HG03575 (cell line): ENCODE measurements around the gene TCIRG1.

Experiments
- ATAC-seq: cut with Tn5 transposase; IDR thresholded peaks from one replicate; pipeline ENCODE4 v1.9.1; 2021; ENCODE audit not compliant: unreplicated experiment, insufficient number of reproducible peaks, low FRiP score; ENCODE audit errors: extremely low read depth

The TCIRG1 gene

GRCh38 chr11:68032997-68033707 lies 5.7 kb upstream of the TCIRG1 start:
- ATAC-seq = no peak

DNA sequence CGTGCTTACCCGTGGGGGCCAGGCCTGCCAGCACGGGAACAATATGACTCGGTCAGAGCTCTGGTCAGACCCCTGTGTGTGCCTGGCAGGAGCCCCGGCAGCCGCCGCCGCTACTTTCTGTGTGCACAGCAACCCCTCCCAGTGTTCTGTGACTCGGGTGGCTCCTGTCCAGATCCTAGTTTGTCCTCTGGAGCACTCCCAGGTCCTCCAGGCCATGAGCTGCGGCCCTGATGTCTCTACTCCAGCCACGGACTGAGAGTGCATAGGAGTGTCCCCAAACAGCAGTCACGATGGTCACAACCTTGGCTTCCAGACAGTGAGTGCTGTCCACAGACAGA lies 5.1 kb upstream of the TCIRG1 start:
- ATAC-seq = no peak

- ATAC-seq = no peak
Observed at GRCh38 chr11:68035266-68035876, 3.5 kb upstream of the TCIRG1 start.

GRCh38 chr11:68036141-68036716 lies 2.6 kb upstream of the TCIRG1 start:
- no peak for ATAC-seq

DNA sequence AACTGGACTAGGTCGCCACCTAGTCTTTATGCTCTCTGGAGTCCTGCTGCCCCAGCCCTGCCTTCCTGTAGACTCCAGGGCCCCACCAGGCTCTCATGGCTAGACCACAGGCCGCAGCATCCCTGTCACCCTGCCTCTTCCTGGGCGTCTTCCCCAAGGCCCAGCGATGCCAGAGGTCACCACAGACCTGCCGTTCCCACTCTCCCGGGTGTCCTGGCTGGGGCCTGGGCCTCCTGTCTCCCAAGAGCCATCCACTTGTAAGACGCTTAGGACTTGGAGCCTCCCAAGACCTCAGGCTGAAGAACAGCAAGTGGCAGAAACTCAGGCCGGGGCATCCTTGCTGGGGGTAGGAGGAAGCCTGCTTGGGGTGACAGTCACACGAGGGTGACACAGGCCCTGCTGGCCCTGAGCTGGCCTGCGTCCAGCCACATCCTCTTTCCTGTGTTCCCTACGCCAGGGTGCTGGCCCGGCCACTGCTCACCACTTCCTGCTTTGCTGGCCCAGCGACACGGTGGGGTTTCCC lies 2.0 kb upstream of the TCIRG1 start:
- ATAC-seq = no peak

- no peak for ATAC-seq
Observed at GRCh38 chr11:68037411-68038225, 1.2 kb upstream of the TCIRG1 start.

DNA sequence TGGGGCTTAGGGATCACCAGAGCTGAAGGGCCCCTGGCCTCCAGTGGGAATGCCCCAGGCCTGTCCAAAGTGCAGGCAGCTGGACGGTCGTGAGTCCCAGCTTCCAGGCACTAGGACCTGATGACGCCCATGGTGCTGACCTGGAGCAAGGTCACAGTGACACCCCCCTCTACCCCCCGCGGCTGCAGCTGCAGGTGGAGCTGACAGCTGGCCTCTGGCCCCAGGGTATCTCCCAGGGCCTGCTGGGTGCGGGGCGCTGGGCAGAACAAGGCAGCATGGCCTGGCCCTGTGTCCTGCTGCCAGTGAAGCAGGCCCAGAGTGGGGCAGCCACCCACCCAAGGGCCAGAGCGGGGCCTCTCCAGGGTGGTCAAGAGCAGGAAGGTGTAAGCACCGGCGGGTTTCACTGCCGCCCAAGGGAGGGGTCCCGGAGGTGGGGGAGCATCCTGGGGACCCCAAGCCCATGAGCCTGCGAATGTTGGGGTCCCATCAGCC lies 553 bp upstream of the TCIRG1 start:
- ATAC-seq = no peak

- ATAC-seq = no peak
Observed at GRCh38 chr11:68039526-68040086, 781 bp downstream of the TCIRG1 start.

- ATAC-seq = no peak
Observed at GRCh38 chr11:68040101-68040956, 1.5 kb downstream of the TCIRG1 start.

GRCh38 chr11:68040957-68041591 lies 2.2 kb downstream of the TCIRG1 start:
- no peak for ATAC-seq

GRCh38 chr11:68041617-68042218 lies 2.9 kb downstream of the TCIRG1 start:
- ATAC-seq = no peak

GRCh38 chr11:68042219-68043028 lies 3.6 kb downstream of the TCIRG1 start:
- no peak for ATAC-seq

DNA sequence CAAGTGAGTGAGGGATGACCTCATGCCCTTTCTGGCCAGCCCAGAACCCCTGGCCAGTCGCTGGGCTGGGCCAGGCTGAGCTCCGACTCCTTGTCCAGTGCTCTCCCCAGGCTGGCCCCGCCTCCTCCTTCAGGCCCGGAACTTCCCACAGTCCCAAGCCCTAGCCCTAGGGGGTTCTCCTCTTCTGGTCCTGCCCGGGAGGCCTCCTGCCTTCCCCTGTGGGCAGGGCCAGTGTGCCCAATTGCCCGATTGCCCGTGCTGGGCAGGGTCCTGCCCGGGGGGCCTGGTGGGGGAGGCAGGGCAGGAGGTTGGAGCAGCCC lies 4.2 kb downstream of the TCIRG1 start:
- ATAC-seq = no peak

GRCh38 chr11:68043349-68044144 lies 4.7 kb downstream of the TCIRG1 start:
- ATAC-seq = no peak

GRCh38 chr11:68044145-68044813 lies 5.5 kb downstream of the TCIRG1 start:
- ATAC-seq = no peak

DNA sequence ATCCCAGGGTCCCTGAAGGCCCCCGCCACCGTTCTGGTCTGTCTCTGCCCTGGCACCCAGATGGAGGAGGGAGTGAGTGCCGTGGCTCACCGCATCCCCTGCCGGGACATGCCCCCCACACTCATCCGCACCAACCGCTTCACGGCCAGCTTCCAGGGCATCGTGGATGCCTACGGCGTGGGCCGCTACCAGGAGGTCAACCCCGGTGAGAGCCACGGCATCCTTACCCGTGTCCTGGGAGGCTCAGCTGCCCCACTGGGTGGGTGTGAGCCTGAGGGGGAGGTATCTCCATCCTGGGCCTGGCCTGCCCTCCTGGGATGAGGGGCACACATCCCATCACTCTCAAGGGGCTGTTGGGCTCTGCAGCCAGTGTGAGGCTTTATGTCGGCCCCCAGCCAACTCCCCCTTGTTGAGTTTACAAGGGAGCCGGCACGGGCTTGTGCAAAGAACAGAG lies 6.1 kb downstream of the TCIRG1 start:
- no peak for ATAC-seq
